ENCODE data around the gene EVC.
"Not testable (repeated sequence)": the region's sequence is repeated elsewhere in the genome, so short reads cannot be mapped to it uniquely, and the experiment has no call there.

Gene EVC

DNA sequence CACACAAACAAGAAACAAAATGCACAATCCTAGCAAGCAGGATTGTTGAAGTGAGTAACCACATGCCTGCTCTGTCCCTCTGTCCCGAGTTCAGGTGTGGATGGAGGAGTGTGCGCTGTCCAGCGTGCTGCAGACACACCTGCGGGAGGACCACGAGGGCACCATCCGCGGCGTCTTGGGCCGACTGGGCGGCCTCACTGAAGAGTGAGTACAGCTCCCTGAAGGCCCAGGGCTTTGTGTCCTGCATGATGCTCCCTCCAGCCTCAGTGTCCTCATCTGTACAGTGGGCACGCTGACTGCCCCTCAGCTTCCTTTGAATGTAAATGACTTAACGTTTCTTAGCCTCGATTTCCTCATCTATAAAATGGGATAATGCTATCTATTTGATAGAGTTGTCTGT, 82.5 kb downstream of the EVC start:
- no peak for DNase-seq

DNA sequence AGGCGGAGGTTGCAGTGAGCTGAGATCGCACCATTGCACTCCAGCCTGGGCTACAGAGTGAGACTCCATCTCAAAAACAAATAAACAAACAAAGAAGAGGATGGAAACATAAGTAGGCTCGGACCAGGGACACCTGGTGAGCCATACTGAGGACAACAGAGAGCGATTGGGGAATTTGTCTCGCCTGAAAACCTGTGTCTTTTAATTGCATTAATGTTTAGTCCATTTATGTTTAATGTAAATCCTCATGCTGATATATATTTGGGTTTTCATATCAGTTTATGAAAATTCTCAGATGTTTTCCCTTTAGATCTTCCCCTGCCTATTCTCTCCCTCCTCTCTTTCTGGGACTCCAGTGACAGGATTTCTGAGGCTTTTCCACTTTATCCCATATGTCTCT, 84.6 kb downstream of the EVC start:
- no peak for DNase-seq

DNA sequence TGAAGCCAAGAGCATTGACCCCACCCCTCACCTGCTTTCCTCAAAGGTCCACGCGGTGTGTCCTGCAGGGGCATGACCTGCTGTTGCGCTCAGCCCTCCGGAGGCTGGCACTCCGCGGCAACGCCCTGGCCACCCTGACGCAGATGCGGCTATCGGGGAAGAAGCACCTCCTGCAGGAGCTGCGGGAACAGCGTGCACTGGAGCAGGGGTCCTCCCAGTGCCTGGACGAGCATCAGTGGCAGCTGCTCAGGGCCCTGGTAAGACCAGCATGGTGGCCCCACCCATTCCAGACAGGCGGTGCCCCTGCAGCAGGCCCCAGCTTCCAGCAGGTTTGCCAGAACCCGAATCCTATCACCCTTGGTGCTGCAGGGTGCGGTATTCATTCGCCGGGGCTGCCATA, 86.0 kb downstream of the EVC start:
- no peak for DNase-seq

DNA sequence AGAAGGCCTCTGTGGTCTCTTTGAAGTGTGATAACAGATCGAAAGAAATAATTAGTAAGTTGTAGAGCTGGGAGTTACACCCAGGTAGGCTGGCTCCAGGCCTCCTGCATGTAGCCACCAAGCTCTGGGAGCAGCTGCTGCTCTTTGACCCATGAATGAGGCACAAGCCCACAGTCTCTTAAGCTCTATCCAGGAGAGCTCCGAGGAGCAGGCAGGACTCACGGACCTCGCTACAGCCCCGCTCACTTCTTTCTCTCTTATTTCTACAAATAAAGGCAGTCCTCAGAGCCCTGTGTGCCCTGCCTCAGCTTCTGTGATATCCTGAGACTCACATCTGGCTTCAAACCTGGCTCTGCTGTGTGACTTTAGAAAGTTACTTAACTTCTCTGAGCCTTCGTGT, 86.9 kb downstream of the EVC start:
- DNase-seq = no peak

DNA sequence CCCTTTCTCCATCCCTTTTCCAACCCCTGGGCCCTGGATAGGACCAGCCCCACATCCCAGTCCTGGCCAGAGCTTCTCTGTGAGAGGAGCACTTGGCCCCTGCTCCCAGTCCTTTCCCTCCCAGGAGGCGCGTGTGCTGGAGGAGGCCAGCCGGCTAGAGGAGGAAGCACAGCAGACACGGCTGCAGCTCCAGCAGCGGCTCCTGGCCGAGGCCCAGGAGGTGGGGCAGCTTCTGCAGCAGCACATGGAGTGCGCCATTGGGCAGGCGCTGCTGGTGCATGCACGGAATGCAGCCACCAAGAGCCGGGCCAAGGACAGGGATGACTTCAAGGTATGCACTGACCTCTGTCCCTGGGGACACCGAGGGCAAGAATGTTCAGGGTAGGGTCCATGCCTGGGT, 87.5 kb downstream of the EVC start:
- no peak for DNase-seq

DNA sequence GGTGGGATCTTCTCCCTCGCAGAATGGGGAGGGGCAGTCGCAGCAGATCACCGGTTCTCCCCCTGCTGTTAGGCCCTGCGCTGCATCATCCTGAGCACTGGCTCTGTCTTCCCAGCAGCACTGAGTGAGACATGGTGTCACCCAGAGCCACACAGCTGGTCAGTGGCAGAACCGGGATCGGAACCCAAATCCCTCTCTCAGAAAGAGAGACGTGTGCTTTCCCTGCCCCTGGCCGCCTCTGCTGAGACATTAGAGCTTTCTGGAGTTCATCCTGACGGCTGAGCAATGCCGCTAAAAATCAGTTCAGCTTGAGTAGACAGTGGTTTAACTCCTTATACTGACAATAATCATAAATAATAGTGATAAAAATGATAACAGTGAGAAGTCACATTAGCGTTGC, 87.9 kb downstream of the EVC start:
- DNase-seq = no peak

DNA sequence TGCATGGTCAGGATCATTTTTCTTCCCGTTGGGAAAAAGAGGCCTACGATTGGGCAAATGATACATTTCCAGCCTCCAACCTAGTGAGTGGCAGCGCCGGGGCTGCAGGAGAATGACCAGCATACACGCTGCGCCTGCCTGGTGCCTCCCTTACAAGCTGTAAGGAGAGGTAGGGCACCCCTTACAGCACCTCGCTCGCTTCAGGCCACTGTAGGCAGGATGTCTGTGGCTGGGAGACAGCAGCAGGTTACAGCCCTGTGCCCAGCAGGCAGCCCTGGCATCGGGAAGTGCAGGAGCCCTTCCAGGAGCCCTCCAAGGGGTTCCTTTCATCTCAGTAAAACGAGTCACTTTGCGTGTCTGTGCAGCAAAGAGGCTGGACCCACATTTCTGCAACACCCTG, 88.4 kb downstream of the EVC start:
- DNase-seq = no peak

DNA sequence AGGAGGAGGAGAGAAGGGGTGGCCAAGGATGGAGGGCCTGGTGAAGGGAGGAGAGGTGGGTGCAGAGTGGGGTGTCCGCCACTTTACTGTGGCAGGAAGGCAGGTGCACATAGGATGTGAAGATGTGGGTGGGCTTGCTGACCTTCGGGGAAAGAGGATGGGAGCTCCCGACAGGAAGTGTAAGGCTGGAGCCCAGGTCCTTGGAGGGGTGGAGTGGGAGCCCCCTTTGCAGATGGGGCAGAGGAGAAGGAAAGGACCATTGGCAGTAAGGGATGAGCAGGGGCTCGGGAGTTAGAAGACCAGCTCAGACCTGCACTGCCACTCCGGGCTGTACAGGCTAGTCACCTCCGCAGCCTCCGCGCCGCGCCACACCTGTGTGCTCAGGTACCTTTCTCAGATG, 89.5 kb downstream of the EVC start:
- no peak for DNase-seq

DNA sequence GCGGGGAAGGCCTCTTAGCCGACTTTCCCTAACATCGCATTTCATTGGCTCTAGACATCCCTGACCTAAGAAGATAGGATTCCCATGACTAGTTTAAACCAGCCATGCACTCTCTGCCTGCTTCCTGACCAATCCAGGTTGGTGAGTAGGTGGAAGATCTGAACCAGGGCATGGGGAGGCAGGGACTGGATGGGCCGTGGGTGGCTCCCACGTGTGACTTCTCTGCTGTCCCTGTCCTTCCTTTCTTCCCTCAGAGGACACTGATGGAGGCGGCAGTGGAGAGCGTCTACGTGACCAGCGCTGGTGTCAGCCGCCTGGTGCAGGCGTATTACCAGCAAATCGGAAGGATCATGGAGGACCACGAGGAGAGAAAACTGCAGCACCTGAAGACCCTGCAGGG, 90.7 kb downstream of the EVC start:
- no peak for DNase-seq

DNA sequence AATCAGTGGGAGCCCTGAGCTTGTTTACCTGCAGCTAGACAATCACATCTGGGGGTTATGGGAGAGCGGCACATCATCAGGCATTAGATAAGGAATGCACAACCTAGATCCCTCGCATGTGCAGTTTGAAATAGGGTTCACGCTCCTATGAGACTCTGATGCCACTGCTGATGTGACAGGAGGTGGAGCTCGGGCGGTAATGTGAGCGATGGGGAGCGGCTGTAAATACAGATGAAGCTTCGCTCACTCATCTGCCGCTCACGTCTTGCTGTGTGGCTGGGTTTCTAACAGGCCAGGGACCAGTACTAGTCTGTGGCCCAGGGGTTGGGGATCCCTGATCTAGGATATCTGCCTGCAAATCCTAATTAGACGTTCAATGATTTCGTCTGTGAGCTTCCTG, 91.6 kb downstream of the EVC start:
- DNase-seq = no peak

DNA sequence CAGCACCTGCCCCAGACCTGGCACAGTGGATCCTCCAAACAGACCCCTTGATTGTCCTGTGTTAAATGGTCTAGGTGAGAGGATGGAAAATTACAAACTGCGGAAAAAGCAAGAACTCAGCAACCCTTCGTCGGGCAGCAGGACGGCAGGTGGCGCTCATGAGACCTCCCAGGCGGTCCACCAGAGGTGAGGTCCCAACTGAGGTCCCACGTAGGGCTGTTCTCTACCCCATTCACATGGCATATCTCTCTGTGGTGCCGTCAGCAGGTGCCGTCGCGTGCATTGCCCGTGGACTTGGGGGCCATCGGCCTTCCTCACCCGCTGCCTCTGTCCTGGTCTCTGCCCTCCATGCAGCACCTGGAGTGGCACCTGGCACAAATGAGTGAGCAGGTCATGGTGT, 93.7 kb downstream of the EVC start:
- no peak for DNase-seq

DNA sequence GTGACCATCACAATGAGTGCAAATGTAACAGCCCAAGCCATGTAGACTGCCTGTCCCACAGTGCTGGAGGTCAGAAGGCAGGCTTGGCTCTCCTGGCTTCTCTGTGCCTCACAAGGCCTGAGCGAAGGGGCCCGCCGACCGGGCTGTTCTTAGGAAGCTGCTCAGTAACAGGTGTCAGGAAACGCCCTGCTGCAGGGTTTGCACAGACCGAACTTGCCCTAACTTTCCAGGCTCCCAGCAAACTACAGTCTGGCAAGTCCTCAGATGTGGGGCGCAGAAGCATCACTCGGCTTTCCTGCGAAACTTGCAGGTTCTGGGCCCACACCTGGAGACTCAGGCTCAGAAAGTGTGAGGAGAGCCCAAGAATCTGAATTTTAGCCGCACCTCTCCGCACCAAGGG, 94.3 kb downstream of the EVC start:
- DNase-seq = no peak

DNA sequence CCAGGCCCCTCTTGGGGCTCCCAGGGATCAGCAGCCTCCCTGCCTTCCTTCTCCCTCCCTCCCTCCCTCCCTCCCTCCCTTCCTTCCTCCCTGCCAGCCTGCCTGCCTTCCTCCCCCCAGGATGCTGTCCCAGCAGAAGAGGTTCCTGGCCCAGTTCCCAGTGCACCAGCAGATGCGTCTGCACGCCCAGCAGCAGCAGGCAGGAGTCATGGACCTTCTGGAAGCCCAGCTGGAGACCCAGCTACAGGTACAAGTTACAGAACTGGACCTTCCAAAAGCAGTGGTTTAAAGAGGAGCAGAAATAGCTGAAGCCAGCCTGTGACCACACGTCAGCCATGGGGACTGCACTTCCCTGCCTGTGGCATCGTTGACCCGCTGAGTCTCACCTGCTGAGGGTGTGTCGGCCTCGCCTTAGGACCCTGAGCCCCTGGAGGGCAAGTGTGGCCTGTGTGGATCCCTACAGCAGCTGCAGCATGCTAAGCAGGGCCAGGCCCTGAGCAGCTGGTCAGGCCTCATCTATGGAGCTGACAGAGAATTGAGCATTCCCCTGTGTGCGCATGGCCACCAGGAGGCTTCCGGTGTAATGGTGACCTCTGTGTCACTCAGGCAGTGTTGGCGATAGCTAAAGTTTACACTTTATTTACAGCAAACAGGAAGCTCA, 97.2 kb downstream of the EVC start:
- peak in 2 of 3 experiments; percentile 21 to 29 for DNase-seq

DNA sequence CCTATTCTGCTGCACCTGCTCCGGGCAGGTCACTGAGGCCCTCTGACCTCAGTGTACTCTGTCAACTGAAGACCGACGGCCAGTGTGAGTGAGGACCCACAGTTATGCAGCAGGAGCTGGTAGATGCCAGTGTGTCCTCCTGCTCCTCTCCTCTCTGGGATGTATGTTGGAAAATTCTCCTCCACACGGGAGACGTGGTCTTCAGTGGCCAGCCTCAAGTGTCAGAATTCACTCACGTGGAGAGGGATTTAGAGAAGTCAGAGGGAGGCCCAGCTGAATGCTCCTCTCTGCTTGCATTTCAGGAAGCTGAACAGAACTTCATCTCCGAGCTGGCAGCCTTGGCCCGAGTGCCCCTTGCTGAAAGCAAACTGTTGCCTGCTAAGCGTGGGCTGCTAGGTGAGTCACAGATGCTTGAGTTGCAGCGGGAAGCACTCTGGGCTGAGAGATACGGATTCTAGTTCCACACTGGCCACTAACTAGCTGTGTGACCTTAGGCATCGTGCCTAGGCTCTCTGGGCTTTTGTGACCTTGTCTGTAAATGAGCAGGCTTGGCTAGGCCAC, 98.3 kb downstream of the EVC start:
- no peak for DNase-seq

DNA sequence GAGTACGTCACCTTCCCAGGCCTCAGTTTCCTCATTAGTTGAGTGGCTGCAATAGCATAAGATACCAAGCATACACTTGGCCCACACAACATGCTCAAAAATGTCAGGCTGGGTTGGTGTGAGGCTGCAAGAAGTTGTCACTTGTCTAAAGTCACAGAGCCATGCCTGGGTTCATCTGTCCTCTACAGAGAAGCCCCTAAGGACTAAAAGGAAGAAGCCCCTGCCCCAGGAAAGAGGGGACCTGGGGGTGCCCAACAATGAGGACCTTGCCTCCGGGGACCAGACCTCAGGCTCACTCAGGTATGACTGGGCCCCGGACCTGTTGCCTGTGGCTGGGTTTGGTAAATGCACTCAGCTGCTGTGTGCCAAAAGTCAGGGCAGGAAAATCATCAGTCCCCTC, 99.2 kb downstream of the EVC start:
- no peak for DNase-seq

DNA sequence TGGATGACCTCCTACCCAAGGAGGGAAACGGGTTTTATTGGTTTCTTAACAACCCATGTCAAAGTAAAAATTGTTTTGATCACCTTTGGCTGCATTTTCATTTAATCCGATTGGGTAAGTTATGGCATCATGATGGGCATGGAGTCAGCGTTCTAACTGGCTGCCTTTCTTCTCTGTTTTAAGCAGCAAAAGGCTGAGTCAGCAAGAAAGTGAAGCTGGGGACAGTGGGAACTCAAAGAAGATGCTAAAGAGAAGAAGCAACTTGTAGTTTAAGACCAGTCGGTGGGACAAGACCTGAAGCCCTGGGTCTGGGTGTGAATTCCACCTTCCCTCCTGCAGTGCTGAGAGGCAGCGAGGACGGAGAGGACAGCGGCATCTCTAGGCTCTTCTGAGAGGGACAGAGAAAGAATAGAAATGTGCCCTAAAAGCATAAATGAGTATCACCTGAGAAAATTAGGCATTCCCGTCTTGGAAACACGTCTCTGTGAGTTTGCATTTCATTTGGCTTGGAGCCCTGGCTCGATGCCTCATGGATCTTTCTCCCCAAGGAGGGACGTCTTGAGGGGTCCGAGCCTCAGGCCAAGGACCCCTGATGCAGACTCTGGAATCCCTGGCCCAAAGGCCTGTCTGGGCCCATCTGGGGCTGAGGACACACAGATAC, 99.9 kb downstream of the EVC start:
- DNase-seq = no peak

DNA sequence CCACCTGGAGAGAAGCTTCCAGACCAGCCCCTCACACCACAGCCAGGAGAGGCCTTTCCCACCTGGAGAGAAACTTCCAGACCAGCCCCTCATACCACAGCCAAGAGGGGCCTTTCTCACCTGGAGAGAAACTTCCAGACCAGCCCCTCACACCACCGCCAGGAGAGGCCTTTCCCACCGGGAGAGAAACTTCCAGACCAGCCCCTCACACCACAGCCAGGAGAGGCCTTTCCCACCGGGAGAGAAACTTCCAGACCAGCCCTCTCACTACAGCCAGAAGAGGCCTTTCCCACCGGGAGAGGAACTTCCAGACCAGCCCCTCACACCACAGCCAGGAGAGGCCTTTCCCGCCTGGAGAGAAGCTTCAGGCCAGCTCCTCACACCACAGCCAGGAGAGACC, 101.1 kb downstream of the EVC start:
- DNase-seq = not testable (repeated sequence)

DNA sequence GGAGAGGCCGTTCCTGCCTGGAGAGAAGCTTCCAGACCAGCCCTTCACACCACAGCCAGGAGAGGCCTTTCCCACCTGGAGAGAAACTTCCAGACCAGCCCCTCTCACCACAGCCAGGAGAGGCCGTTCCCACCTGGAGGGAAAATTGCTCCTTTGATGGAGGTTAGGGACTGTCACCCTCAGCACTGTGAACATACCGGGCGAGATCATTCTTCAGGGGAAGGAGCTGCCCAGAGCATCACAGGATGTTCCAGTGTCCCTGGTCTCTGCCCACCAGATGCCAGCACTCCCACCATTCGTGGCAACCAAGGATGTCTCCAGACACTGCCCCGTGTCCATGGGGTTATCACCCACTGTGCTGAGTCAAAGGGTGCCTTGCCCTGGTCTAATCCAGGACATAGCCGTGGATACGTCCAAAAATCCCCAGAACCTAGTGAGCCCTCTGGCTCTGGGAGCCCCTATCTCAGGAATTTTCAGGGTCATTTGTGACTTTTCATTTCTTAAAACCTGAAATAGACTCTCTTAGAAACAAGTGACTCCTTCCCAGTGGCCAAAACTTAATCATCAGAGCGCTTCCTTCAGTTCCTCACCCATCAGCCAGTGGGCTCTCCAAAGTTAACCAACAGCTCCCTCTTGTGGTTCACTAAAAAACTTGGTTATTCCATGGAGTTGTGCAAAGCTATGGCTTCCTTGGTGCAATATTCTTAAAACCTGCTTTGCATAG, 101.7 kb downstream of the EVC start:
- peak; percentile 45 to 86 (median 79) for DNase-seq

DNA sequence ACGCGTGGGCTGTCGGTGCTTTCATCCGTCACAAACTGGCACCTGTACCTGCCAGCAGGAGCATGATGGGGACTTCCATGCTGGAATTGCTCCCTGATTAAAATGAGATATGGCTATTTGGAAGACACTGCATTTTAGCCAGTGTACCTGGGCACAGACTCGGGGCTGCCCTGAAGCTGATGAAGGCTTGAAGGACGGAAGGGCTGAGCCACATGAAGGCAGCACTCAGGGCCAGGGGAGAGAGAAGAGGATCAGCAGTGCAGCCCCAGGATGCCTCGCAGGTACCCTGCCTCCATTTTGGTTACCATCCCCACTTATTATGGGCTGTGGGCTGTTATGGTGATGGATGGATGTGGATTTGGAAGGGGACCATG, 102.9 kb downstream of the EVC start:
- no peak for DNase-seq

DNA sequence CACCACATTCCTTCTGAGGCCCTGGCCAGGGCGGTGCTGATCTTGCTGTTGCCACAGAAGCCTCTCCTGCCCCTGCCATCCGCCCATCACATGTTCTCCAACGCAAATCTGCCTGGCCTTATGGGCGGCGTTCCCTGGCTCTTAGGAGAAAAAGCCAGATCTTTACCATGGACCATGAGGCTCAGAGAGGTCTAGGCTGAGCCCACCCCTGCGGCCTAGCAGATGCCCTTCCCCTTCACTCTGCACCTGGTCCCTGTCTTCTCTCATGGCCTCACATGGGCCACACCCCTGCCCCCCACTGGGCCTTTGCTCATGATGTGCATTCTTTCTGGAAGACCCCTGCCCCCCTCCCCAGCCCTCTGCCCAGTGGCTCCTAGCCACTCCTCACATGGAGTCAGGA, 103.4 kb downstream of the EVC start:
- DNase-seq = no peak

DNA sequence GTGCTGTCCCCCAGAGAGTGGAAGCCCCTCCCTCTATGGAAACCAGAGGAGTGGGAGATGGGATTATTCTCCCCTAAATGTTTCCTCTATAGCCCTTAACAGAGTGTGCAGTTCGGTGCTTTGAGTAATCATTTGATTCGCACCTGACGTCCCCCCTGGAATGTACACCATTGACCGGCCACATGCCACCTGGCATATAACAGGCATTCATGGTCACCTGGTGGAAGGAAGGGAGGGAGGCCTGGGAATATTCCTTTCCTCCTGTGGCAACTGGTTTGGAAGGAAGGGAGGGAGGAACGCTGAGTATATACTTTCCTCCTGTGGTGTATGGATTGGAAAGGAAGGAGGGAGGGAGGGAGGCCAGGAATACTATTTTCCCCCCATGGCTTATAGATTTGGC, 104.6 kb downstream of the EVC start:
- DNase-seq = no peak

DNA sequence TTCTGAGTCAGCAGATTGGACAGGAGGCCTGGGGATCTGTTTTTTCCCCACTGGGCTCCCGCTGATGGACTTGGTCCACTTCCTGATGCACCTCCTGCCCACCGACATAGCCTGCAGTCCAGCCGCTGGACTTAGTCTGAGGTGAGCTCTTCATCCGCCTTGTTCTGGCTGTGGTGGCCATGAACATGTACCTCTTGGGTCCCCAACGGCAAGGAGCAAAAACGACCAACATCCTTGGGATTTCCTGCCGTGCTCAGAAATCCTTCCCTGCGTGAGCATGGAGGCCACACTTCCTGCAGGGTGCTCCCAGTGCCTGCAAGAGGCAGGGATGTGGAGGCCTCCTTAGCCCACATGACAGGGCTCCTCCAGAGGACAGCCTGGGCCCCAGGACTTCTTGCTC, 105.1 kb downstream of the EVC start:
- no peak for DNase-seq

DNA sequence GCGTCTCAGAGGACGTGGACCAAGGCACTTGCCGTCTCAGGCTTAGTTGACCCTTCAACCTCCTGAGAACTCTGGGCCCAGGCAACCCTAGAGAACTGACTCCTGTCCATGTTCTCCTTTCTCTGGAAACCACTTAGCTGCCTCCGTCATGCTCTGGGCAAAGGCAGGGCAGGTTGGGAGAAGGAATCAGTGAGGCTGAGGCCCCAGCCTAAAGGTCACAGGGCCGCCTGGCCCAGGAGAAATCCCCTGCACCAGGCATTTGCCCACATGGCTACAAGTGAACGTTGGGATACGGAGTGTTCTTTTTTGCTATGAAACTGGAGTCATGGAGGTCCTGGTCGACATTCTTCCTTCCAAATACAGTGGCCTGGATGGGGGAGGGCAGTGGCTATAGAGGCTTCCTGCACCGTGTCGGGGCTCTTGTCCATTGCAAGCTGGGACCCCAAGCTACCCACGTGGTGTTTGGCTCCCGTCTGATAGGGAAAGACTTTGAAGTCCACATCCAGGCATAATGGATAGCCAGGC, 105.9 kb downstream of the EVC start:
- no peak for DNase-seq
